Heart left ventricle (tissue), 16 donors: ENCODE data around the gene PHKB. TPM values are rescaled to one million over a fixed set of nuclear protein-coding genes. Genes with fewer than 3 reads are reported as not detected.

Source experiments
- ATAC-seq, 4 donors: fragments of 200-7000 bp; cut with Tn5 transposase; one replicate each; pipeline ENCODE4 v1.9.1; 2020 to 2022; ENCODE audit warnings: moderate library complexity in 4 of 4, mild to moderate bottlenecking in 3 of 4, moderate number of reproducible peaks in 1 of 4
- DNase-seq, 5 donors: peaks; one replicate each; pipeline ENCODE4 v3.0.0-alpha.2; 2020
- H3K27ac ChIP-seq, 12 donors: fragments of 200-600 bp; sonication (generic) in 4 of 12; one replicate each; pipeline versions ENCODE4 v1.5.0 to v1.8.0; 2016 to 2022; ENCODE audit warnings: mild to moderate bottlenecking in 2 of 12
- H3K27me3 ChIP-seq, 9 donors: fragments of 200-600 bp; sonication (generic) in 2 of 9; one replicate each; pipeline versions ENCODE4 v1.5.1 to v1.8.0; 2016 to 2022; ENCODE audit warnings: mild to moderate bottlenecking in 3 of 9
- H3K36me3 ChIP-seq, 9 donors: fragments of 200-600 bp; sonication (generic) in 2 of 9; one replicate each; pipeline versions ENCODE4 v1.5.0 to v1.8.0; 2018 to 2022; ENCODE audit warnings: mild to moderate bottlenecking in 2 of 9
- H3K4me1 ChIP-seq, 12 donors: fragments of 200-600 bp; sonication (generic) in 4 of 12; one replicate each; pipeline versions ENCODE4 v1.5.0 to v1.8.0; 2016 to 2022; ENCODE audit warnings: mild to moderate bottlenecking in 3 of 12
- H3K4me3 ChIP-seq, 12 donors: fragments of 200-600 bp; sonication (generic) in 4 of 12; one replicate each; pipeline versions ENCODE4 v1.5.0 to v1.8.0; 2017 to 2022; ENCODE audit warnings: mild to moderate bottlenecking in 9 of 12, moderate library complexity in 4 of 12
- H3K9me3 ChIP-seq, 12 donors: fragments of 200-600 bp; sonication (generic) in 4 of 12; one replicate each; pipeline versions ENCODE4 v1.5.0 to v1.8.0; 2016 to 2022; ENCODE audit warnings: mild to moderate bottlenecking in 1 of 12
- POLR2A ChIP-seq, 2 donors: fragments of 450-650 bp; IDR thresholded peaks; one replicate each; pipeline ENCODE4 v1.6.1; 2017; ENCODE audit warnings: antibody characterized with exemption in 2 of 2, mild to moderate bottlenecking in 2 of 2, moderate library complexity in 2 of 2
- WGBS, 4 donors: extraction: QIAGEN DNeasy Blood & Tissue Kit in 2 of 4; methylation state at CpG; one replicate each; pipeline versions ENCODE4 v1.1.5 to v1.1.7; 2013 to 2018; 5-methylcytosine and 5-hydroxymethylcytosine counted together
- intact Hi-C, 10 donors: fragments of 100-400 bp; cut with DNase I; formaldehyde crosslinking; loops; one replicate each; pipeline versions ENCODE4 v1.11.1 to v1.14.2; 2022
- polyA plus RNA-seq, 2 donors: library from polyadenylated mRNA; stranded (reverse); fragments of 200-250 nt; gene quantifications; one replicate each; pipeline ENCODE4 v1.2.3, GENCODE V29; 2013
- total RNA-seq, 9 donors: library from RNA; depleted of rRNA in 2 of 9; stranded (reverse); fragments of >200 nt in 2 of 9; fragmentation: NEBNext Ultra II Directional in 3 of 9; extraction: Animal tissue kit (Norgen Biotek cat#: 25700) in 3 of 9; gene quantifications; one replicate each; pipeline versions ENCODE4 v1.1.0 to v1.2.4, GENCODE V29; 2016 to 2023
- TF ChIP-seq, protein P1 (sequence below), 12 donors: fragments of 200-600 bp; sonication (generic) in 4 of 12; IDR thresholded peaks; one replicate each; pipeline versions ENCODE4 v1.5.0 to v1.8.0; 2018 to 2022; ENCODE audit warnings: antibody characterized with exemption in 12 of 12, mild to moderate bottlenecking in 5 of 12
- donor health status: ischemic (EF 13 %, LVEDD 7.1; RV severe dilation, severe dysfunction).
- donor health status: healthy with polysubstance abuse.
- donor health status: DM: no; HTN: yes; CAD: no.
- donor health status: DM: no; HTN: no; CAD: no.
- donor health status: ischemic (EF 25% LVEDD 6.9; RV normal size, moderate dysfunction).
- donor health status: ischemic (EF 25% LVEDD 5.7; RV mildly dilated, moderate dysfunction).
- donor health status: healthy.
- donor health status: DM: yes; HTN: yes; CAD: no.
- donor health status: ischemic (EF 35%, LVEDD 5.7; RV mildly dilated, moderate dysfunction).
- donor health status: nonischemic (EF 11% LVEDD 7.7; RV severe dilation, severe dysfunction).
- donor health status: DM: yes; HTN: yes; CAD: no.
- donor health status: PGD.
- donor health status: ischemic (EF 29% LVEDD 5.4; RV normal size, mild dysfunction).
- donor health status: nonischemic (EF 23%, LVEDD 6.1; RV moderate dilation, normal function).

The PHKB gene
- total and polyA plus RNA-seq, 11 donors, result 14.2 to 70.1 (median 61.3) TPM

DNA sequence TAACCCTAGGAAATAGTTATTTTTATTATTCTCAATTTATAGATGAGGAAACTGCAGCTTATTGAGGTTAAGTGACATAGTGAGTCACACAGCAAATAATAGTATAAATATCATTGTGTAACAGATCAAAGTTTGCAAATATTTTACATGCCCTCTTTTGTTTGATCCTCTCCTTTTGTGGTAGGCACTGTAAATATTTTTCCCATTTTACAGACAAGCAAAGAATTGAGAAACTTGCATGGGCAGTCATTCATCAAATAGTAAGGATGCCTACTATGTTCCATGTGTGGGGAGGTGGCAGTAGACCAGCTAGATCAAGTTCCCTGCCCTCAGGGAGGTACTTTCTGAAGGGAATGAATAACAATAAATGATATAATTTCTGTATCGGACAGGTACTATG, 173.0 kb downstream of the PHKB start:
- intact Hi-C loops, result no loop called here
- no peaks in the 10 kb centered on the region for H3K9me3 ChIP-seq
- ATAC-seq (no peak), DNase-seq (no peak)
- no peak overlapping the region for H3K4me3 ChIP-seq
- H3K4me1 ChIP-seq, result peaks cover 0 to 9% (median 0%) of the 10 kb centered on the region in 12 donors
- TF ChIP-seq POLR2A (IDR thresholded peaks at IDR 0.05), result no peak
- TF ChIP-seq, protein P1, sequence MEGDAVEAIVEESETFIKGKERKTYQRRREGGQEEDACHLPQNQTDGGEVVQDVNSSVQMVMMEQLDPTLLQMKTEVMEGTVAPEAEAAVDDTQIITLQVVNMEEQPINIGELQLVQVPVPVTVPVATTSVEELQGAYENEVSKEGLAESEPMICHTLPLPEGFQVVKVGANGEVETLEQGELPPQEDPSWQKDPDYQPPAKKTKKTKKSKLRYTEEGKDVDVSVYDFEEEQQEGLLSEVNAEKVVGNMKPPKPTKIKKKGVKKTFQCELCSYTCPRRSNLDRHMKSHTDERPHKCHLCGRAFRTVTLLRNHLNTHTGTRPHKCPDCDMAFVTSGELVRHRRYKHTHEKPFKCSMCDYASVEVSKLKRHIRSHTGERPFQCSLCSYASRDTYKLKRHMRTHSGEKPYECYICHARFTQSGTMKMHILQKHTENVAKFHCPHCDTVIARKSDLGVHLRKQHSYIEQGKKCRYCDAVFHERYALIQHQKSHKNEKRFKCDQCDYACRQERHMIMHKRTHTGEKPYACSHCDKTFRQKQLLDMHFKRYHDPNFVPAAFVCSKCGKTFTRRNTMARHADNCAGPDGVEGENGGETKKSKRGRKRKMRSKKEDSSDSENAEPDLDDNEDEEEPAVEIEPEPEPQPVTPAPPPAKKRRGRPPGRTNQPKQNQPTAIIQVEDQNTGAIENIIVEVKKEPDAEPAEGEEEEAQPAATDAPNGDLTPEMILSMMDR (IDR thresholded peaks at IDR 0.05), result no peak
- H3K27me3 ChIP-seq, result no peaks in the 10 kb centered on the region
- H3K27ac ChIP-seq, result no peak overlapping the region
- 97 to 100% (median 99%) methylated on average over 1 of the region's 1 CpG for WGBS, 4 donors
- peaks cover 0 to 17% (median 0%) of the 10 kb centered on the region in 9 donors for H3K36me3 ChIP-seq

GRCh38 chr16:47634727-47635126, 173.6 kb downstream of the PHKB start:
- no peak overlapping the region for H3K4me3 ChIP-seq
- intact Hi-C loops, result no loop called here
- H3K4me1 ChIP-seq, result peaks cover 0 to 9% (median 0%) of the 10 kb centered on the region in 12 donors
- peaks cover 0 to 23% (median 0%) of the 10 kb centered on the region in 9 donors for H3K36me3 ChIP-seq
- TF ChIP-seq, protein P1 (IDR thresholded peaks at IDR 0.05), result no peak
- no peak for TF ChIP-seq POLR2A (IDR thresholded peaks at IDR 0.05)
- H3K27ac ChIP-seq, result no peak overlapping the region
- ATAC-seq (no peak), DNase-seq (no peak)
- H3K27me3 ChIP-seq, result no peaks in the 10 kb centered on the region
- H3K9me3 ChIP-seq, result no peaks in the 10 kb centered on the region

- WGBS, 4 donors, result 96 to 98% (median 97%) methylated on average over 11 to 13 of the region's 13 CpGs
These were observed 175.5 kb downstream of the PHKB start for GRCh38 chr16:47636501-47637099.

GRCh38 chr16:47638175-47638574, 177.0 kb downstream of the PHKB start:
- Histone ChIP-seq H3K27me3 (no peaks in the 10 kb centered on the region), H3K36me3 (peaks cover 0 to 37% (median 12%) of the 10 kb centered on the region in 9 donors), H3K4me1 (peaks cover 0 to 8% (median 0%) of the 10 kb centered on the region in 12 donors), H3K9me3 (no peaks in the 10 kb centered on the region), H3K4me3 (no peak overlapping the region), H3K27ac (no peak overlapping the region)
- WGBS, 4 donors, result 95 to 100% (median 99%) methylated on average over 1 of the region's 1 CpG
- intact Hi-C loops, result no loop called here
- no peak for ATAC-seq
- TF ChIP-seq POLR2A (IDR thresholded peaks at IDR 0.05), result no peak
- TF ChIP-seq, protein P1 (IDR thresholded peaks at IDR 0.05), result no peak
- no peak for DNase-seq

More at GRCh38 chr16:47636501-47637099, 175.5 kb downstream of the PHKB start:
- Histone ChIP-seq H3K9me3 (no peaks in the 10 kb centered on the region), H3K4me1 (peaks cover 0 to 9% (median 0%) of the 10 kb centered on the region in 12 donors), H3K4me3 (no peak overlapping the region), H3K36me3 (peaks cover 0 to 22% (median 5%) of the 10 kb centered on the region in 9 donors), H3K27me3 (no peaks in the 10 kb centered on the region), H3K27ac (no peak overlapping the region)
- no peak for DNase-seq
- intact Hi-C loops, result no loop called here
- peak in 1 of 4 donors; percentile 45 for ATAC-seq
- TF ChIP-seq POLR2A (IDR thresholded peaks at IDR 0.05), result no peak
- TF ChIP-seq, protein P1 (IDR thresholded peaks at IDR 0.05), result no peak
